ENCODE measurements around the gene DOCK2. TPM values are rescaled to one million over a fixed set of nuclear protein-coding genes. Genes with fewer than 3 reads are reported as not detected.
"Not testable (repeated sequence)": the region's sequence is repeated elsewhere in the genome, so short reads cannot be mapped to it uniquely, and the experiment has no call there.

The DOCK2 gene
- total RNA-seq, 1 donor from 2014 or later, result 0.39 TPM

- DNase-seq (ENCODE audit: low read depth in 2 of 2), result no peak
Observed at GRCh38 chr5:170087168-170087817, 450.2 kb downstream of the DOCK2 start.

GRCh38 chr5:170092455-170093101 is 455.5 kb downstream of the DOCK2 start:
- no peak for DNase-seq (ENCODE audit: low read depth in 2 of 2)

GRCh38 chr5:170094329-170094728 is 457.3 kb downstream of the DOCK2 start:
- DNase-seq (ENCODE audit: low read depth in 2 of 2), result not testable (repeated sequence)

GRCh38 chr5:170095646-170096045 is 458.6 kb downstream of the DOCK2 start:
- DNase-seq (ENCODE audit: low read depth in 2 of 2), result peak; percentile 15 to 30

- peak; percentile 25 to 30 for DNase-seq (ENCODE audit: low read depth in 2 of 2)
Observed at GRCh38 chr5:170097934-170098333, 460.9 kb downstream of the DOCK2 start.

GRCh38 chr5:170100066-170100943 is 463.2 kb downstream of the DOCK2 start:
- peak; percentile 55 to 83 for DNase-seq (ENCODE audit: low read depth in 2 of 2)

- DNase-seq (ENCODE audit: low read depth in 2 of 2), result no peak
Observed at GRCh38 chr5:170103447-170103846, 466.4 kb downstream of the DOCK2 start.

GRCh38 chr5:170104299-170104698 is 467.2 kb downstream of the DOCK2 start:
- DNase-seq (ENCODE audit: low read depth in 2 of 2), result no peak

- no peak for DNase-seq (ENCODE audit: low read depth in 2 of 2)
Observed at GRCh38 chr5:170104710-170105109, 467.6 kb downstream of the DOCK2 start.

- DNase-seq (ENCODE audit: low read depth in 2 of 2), result no peak
Observed at GRCh38 chr5:170105642-170106611, 468.9 kb downstream of the DOCK2 start, which contains the start of gene FOXI1. TSS of gene FOXI1 (plus strand) at chr5:170105897. CDS start at chr5:170105958, 61 bp downstream.

- DNase-seq (ENCODE audit: low read depth in 2 of 2), result no peak
Observed at GRCh38 chr5:170107674-170108073, 470.6 kb downstream of the DOCK2 start.

GRCh38 chr5:170108266-170108785 is 471.3 kb downstream of the DOCK2 start:
- DNase-seq (ENCODE audit: low read depth in 2 of 2), result no peak

GRCh38 chr5:170109059-170110031 is 472.3 kb downstream of the DOCK2 start:
- DNase-seq (ENCODE audit: low read depth in 2 of 2), result no peak

- no peak for DNase-seq (ENCODE audit: low read depth in 2 of 2)
Observed at GRCh38 chr5:170110403-170111087, 473.5 kb downstream of the DOCK2 start.

GRCh38 chr5:170111088-170111785 is 474.2 kb downstream of the DOCK2 start:
- DNase-seq (ENCODE audit: low read depth in 2 of 2), result no peak

- no peak for DNase-seq (ENCODE audit: low read depth in 2 of 2)
Observed at GRCh38 chr5:170112876-170113521, 475.9 kb downstream of the DOCK2 start.

- DNase-seq (ENCODE audit: low read depth in 2 of 2), result no peak
Observed at GRCh38 chr5:170113522-170113900, 476.4 kb downstream of the DOCK2 start.

- DNase-seq (ENCODE audit: low read depth in 2 of 2), result no peak
Observed at GRCh38 chr5:170114271-170114670, 477.2 kb downstream of the DOCK2 start.
